ENCODE data around the gene ZNF98. TPM values are rescaled to one million over a fixed set of nuclear protein-coding genes. Genes with fewer than 3 reads are reported as not detected.

The ZNF98 gene
- total RNA-seq: 5.3 TPM

DNA sequence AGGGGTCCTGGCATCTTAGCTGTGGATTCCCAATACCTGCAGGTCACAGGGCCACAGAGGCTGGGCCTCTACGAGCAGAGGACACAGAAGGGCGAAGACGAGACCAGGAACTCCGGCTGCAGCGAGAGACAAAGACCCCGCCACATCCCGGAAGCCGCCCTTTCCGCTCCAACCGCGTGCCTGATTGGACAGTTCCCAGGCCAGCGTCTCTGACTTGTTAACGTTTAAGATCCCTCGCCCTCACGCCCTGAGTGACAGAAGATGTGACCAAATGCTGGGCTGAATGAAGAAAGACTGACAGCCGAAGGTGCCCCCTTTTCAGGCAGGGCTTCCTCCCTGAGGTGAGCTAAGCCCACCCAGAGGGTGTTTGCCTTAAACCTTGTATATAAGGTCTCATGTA, at the start of gene ZNF98:
Gene ZNF98 (minus strand): TSS at position 136 of the 400 bp plus-strand sequence. CDS start 122 bp downstream, at position 14.

Small RNA genes lying within 50 kb of the gene (small RNA-seq; reads per million reads assigned to genes)
- not detected for gene AC011494.1

Other genes starting within 250 kb of the ZNF98 start
- 1.2 TPM for gene ZNF676, start 225.4 kb downstream of the ZNF98 start, total RNA-seq
- gene ZNF729, start 135.9 kb downstream of the ZNF98 start, total RNA-seq: 0.23 TPM
- gene ZNF492, start 212.0 kb upstream of the ZNF98 start, total RNA-seq: 4.4 TPM